ENCODE measurements around the gene PSKH1. TPM values are rescaled to one million over a fixed set of nuclear protein-coding genes. Genes with fewer than 3 reads are reported as not detected.
A peak's percentile ranks its signal among the peaks of the same experiment; 100 is the strongest.
"Not testable (repeated sequence)": the region's sequence is repeated elsewhere in the genome, so short reads cannot be mapped to it uniquely, and the experiment has no call there.

Gene PSKH1
- total RNA-seq, 2 experiments from 2014 or later = 11.4 to 13.3 TPM

DNA sequence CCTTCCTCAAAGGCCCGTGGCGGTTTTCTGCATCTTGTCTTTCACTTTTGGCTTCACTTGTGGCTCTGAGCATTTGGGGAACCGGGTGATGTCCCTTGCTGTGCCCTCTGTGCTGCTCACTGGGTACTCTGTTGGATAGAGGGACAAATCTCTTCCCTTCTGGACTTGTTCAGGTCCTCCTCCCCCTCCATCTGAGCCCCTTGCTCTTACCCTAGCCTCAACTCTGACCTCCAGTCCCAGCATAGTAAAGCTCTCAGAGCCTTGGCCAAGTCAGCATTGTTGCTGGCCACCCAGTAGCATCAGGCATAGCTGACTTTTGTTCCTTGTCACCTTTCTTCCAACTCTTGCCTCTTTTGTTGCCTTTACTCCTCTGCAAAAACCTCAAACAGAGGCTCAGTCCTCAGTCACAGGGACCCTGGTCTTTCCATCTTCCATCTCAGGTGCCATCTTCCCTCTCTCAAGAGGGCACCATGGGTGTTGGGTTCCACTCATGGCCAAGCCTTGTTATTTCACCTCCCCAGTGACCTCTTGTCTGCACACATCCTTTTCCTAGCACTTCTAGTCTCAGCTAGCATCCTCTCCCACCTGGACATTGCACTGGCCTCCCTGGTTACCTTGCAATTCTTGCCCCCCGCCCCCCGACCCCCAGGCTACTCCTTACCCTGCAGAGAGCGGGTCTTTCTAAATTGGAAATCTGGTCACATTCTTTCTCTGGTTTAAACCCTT lies 44.0 kb downstream of the PSKH1 start:
- Histone ChIP-seq H3K27ac (ENCODE audit: low read depth in 1 of 2, low read length in 2 of 2) (peak overlapping the region; percentile 84 to 89), H3K4me3 (ENCODE audit: low read length) (peak overlapping the region; percentile 96), H3K27me3 (ENCODE audit: control insufficient read depth in 1 of 2, insufficient read depth in 2 of 2, low read length in 2 of 2) (no peaks in the 10 kb centered on the region), H3K9me3 (ENCODE audit: control insufficient read depth in 1 of 2, insufficient read depth in 1 of 2, low read length in 2 of 2) (no peaks in the 10 kb centered on the region), H3K36me3 (ENCODE audit: insufficient read depth, low read length) (peaks cover 26% of the 10 kb centered on the region), H3K4me1 (ENCODE audit: insufficient read depth, low read length) (peaks cover 62% of the 10 kb centered on the region)
- DNase-seq (peak in 13 of 14 experiments; percentile 57 to 93 (median 69)), ATAC-seq (ENCODE audit: poor library complexity) (no peak)
- intact Hi-C loops (cut with DNase I, micrococcal nuclease) = loop anchor here (1.0 to 5.0 kb wide), 7 partner anchors 31 to 105 kb away; partner anchors contain the start of genes SLC12A4 (in 2 of the 2), DDX28 (in 1 of the 2), DUS2 (in 1 of the 2) and NUTF2 (in 1 of the 2)
- Mint-ChIP-seq H3K27me3 (no peaks in the 10 kb centered on the region), H3K36me3 (ENCODE audit: low read depth) (peaks cover 43% of the 10 kb centered on the region), H3K9me3 (no peaks in the 10 kb centered on the region), H3K27ac (peak overlapping the region; percentile 95), H3K4me3 (peak overlapping the region; percentile 98), H3K4me1 (ENCODE audit: low read depth) (peaks cover 47% of the 10 kb centered on the region)
- ChIA-PET CTCF (interaction anchor here (0.7 to 2.0 kb wide), 5 partner anchors 103 to 416 kb away, joined by 3 to 9 read pairs (median 4); no protein-coding TSS in a partner anchor), POLR2A (interaction anchor here (0.8 to 3.8 kb wide), 29 partner anchors 8 to 390 kb away, joined by 3 to 44 read pairs (median 6); partner anchors contain the start of genes CARMIL2, CENPT, CTCF and DDX28)
- TF ChIP-seq, protein P1, sequence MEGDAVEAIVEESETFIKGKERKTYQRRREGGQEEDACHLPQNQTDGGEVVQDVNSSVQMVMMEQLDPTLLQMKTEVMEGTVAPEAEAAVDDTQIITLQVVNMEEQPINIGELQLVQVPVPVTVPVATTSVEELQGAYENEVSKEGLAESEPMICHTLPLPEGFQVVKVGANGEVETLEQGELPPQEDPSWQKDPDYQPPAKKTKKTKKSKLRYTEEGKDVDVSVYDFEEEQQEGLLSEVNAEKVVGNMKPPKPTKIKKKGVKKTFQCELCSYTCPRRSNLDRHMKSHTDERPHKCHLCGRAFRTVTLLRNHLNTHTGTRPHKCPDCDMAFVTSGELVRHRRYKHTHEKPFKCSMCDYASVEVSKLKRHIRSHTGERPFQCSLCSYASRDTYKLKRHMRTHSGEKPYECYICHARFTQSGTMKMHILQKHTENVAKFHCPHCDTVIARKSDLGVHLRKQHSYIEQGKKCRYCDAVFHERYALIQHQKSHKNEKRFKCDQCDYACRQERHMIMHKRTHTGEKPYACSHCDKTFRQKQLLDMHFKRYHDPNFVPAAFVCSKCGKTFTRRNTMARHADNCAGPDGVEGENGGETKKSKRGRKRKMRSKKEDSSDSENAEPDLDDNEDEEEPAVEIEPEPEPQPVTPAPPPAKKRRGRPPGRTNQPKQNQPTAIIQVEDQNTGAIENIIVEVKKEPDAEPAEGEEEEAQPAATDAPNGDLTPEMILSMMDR (IDR thresholded peaks at IDR 0.05) = no peak

DNA sequence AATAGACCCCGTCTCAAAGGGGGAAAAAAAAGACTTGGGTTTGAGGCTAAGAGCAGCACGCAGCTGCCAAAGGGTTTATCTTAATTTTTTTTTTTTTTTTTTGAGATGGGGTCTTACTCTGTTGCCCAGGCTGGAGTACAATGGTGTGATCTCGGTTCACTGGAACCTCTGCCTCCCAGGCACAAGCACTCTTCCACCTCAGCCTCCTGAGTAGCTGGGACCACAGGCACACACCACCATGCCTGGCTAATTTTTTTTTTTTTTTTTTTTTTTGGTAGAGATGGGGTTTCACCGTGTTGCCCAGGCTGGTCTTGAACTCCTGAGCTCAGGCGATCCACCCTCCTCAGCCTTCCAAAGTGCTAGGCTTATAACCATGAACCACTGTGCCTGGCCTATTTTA lies 44.7 kb downstream of the PSKH1 start:
- Histone ChIP-seq H3K4me1 (ENCODE audit: insufficient read depth, low read length) (peaks cover 68% of the 10 kb centered on the region), H3K27ac (ENCODE audit: low read depth in 1 of 2, low read length in 2 of 2) (peak overlapping the region; percentile 84 to 89), H3K36me3 (ENCODE audit: insufficient read depth, low read length) (peaks cover 25% of the 10 kb centered on the region)
- ATAC-seq (ENCODE audit: poor library complexity); H3K9me3 Mint-ChIP-seq; DNase-seq; H3K27me3 ChIP-seq (ENCODE audit: control insufficient read depth in 1 of 2, insufficient read depth in 2 of 2, low read length in 2 of 2); H3K27me3 Mint-ChIP-seq; H3K4me3 Mint-ChIP-seq; H3K4me3 ChIP-seq (ENCODE audit: low read length); H3K9me3 ChIP-seq (ENCODE audit: control insufficient read depth in 1 of 2, insufficient read depth in 1 of 2, low read length in 2 of 2): not testable (repeated sequence)
- ChIA-PET CTCF (interaction anchor here (0.7 to 1.3 kb wide), 2 partner anchors 121 to 215 kb away, joined by 3 to 4 read pairs; no protein-coding TSS in a partner anchor), POLR2A (interaction anchor here (0.6 to 3.8 kb wide), 4 partner anchors 9 to 298 kb away, joined by 3 to 26 read pairs (median 3); partner anchors contain the start of genes CENPT, ESRP2 and NUTF2)
- Mint-ChIP-seq H3K27ac (peak overlapping the region; percentile 95), H3K36me3 (ENCODE audit: low read depth) (peaks cover 41% of the 10 kb centered on the region), H3K4me1 (ENCODE audit: low read depth) (peaks cover 51% of the 10 kb centered on the region)
- intact Hi-C loops (cut with DNase I, micrococcal nuclease) = loop anchor here (2.0 to 5.0 kb wide), 4 partner anchors 31 to 105 kb away; partner anchors contain the start of genes DDX28 (in 1 of the 2), DUS2 (in 1 of the 2), PSKH1 (in 1 of the 2) and SLC12A4 (in 1 of the 2)

DNA sequence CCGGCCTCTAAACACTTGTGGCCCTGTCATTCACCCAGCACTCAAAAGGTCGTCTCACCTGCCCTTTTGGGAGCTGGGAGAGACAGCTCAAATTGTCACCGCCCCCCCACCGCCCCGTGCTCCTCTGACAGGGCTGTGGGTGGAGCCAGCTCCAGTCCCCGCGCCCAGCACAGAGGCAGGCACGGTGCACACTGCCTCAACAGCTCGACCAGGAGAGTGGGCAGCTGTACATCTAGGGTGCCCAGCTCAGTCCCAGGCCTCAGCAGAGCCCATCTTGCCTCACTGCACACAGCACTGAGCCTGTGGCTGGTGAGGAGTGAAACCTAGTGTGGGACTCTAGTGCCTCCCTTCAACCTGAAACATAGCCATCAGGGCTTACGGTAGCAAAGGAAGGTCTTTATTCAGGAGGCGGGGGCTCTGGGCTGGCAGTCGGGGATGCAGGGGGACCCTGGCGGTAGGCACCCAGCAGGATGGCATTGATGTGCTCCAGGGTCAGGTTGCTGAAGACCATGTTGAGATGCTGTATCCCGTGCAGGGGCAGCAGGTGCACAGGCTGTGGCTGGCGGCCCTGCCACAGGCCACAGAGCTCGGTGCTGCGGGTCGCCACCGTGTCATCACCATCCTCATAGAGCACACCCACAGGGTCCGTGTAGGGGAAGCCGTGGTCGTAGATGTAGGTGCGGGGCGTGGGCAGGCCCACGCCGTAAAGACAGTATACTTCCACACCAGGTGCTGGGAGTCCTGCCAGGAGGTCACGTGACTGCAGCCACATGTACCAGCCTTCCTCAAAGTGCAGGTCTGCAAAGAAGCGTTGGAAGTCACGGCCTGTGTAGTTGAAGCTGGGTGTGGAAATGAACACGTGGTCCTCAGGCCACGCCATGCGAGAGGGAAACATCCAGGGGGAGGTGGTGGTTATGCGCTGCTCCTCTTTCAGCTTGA lies 46.7 kb downstream of the PSKH1 start:
- H3K27ac ChIP-seq (ENCODE audit: low read depth in 1 of 2, low read length in 2 of 2) = peak overlapping the region; percentile 53 to 55
- peaks cover 67% of the 10 kb centered on the region for H3K4me1 ChIP-seq (ENCODE audit: insufficient read depth, low read length)
- DNase-seq = peak in 9 of 14 experiments; percentile 23 to 66 (median 55)
- peaks cover 12% of the 10 kb centered on the region for H3K36me3 ChIP-seq (ENCODE audit: insufficient read depth, low read length)
- CTCF ChIA-PET = interaction anchor here (1.2 to 1.6 kb wide), 2 partner anchors 56 to 272 kb away, joined by 4 to 5 read pairs; no protein-coding TSS in a partner anchor
- POLR2A ChIA-PET = interaction anchor here (1.0 to 1.3 kb wide), 5 partner anchors 10 to 47 kb away, joined by 3 to 4 read pairs (median 3); partner anchors contain the start of gene PSKH1
- Mint-ChIP-seq H3K4me1 (ENCODE audit: low read depth) (peaks cover 50% of the 10 kb centered on the region), H3K36me3 (ENCODE audit: low read depth) (peaks cover 27% of the 10 kb centered on the region), H3K9me3 (no peaks in the 10 kb centered on the region), H3K27ac (peak overlapping the region; percentile 89), H3K4me3 (peak overlapping the region; percentile 58), H3K27me3 (no peaks in the 10 kb centered on the region)
- intact Hi-C loops (cut with DNase I, micrococcal nuclease) = loop anchor here (1.0 to 5.0 kb wide), 3 partner anchors 29 to 103 kb away; partner anchors contain the start of genes PSKH1 (in 1 of the 2) and SLC12A4 (in 1 of the 2)
- no peak for ATAC-seq (ENCODE audit: poor library complexity)
- no peaks in the 10 kb centered on the region for H3K27me3 ChIP-seq (ENCODE audit: control insufficient read depth in 1 of 2, insufficient read depth in 2 of 2, low read length in 2 of 2)
- TF ChIP-seq, protein P1 (IDR thresholded peaks at IDR 0.05) = no peak
- H3K9me3 ChIP-seq (ENCODE audit: control insufficient read depth in 1 of 2, insufficient read depth in 1 of 2, low read length in 2 of 2) = no peaks in the 10 kb centered on the region
- peak overlapping the region; percentile 25 for H3K4me3 ChIP-seq (ENCODE audit: low read length)

Measured in CD4-positive, alpha-beta T cell (primary cell).